HG03520 (cell line): ENCODE results near the gene DUSP16.

ENCODE experiments used
- ATAC-seq: cut with Tn5 transposase; IDR thresholded peaks from one replicate; pipeline ENCODE4 v1.9.1; 2021; ENCODE audit warnings: mild to moderate bottlenecking, moderate library complexity; ENCODE audit not compliant: unreplicated experiment

DUSP16 gene

GRCh38 chr12:12445882-12446181, 116.8 kb downstream of the DUSP16 start:
- ATAC-seq = no peak

GRCh38 chr12:12445165-12445881, 117.3 kb downstream of the DUSP16 start:
- ATAC-seq = no peak

- ATAC-seq = no peak
Measured at GRCh38 chr12:12443431-12443878, 119.2 kb downstream of the DUSP16 start.

- no peak for ATAC-seq
Measured at GRCh38 chr12:12442548-12443071, 120.1 kb downstream of the DUSP16 start.

GRCh38 chr12:12441843-12442461, 120.7 kb downstream of the DUSP16 start:
- ATAC-seq = no peak

- no peak for ATAC-seq
Measured at GRCh38 chr12:12441429-12441807, 121.2 kb downstream of the DUSP16 start.

GRCh38 chr12:12440784-12441428, 121.8 kb downstream of the DUSP16 start:
- ATAC-seq = no peak

GRCh38 chr12:12439636-12440035, 123.0 kb downstream of the DUSP16 start:
- no peak for ATAC-seq

GRCh38 chr12:12436831-12437345, 125.8 kb downstream of the DUSP16 start:
- ATAC-seq = no peak

GRCh38 chr12:12433203-12433731, 129.4 kb downstream of the DUSP16 start:
- no peak for ATAC-seq

GRCh38 chr12:12432364-12432763, 130.3 kb downstream of the DUSP16 start:
- no peak for ATAC-seq

- ATAC-seq = no peak
Measured at GRCh38 chr12:12428961-12429657, 133.6 kb downstream of the DUSP16 start.

- ATAC-seq = no peak
Measured at GRCh38 chr12:12428047-12428446, 134.6 kb downstream of the DUSP16 start.

- ATAC-seq = no peak
Measured at GRCh38 chr12:12427568-12427967, 135.1 kb downstream of the DUSP16 start.

GRCh38 chr12:12425616-12426015, 137.0 kb downstream of the DUSP16 start:
- ATAC-seq = no peak

- no peak for ATAC-seq
Measured at GRCh38 chr12:12425001-12425400, 137.7 kb downstream of the DUSP16 start.
